Mucosa of descending colon (tissue), 3 donors: ENCODE measurements around the gene POU5F1. TPM values are rescaled to one million over a fixed set of nuclear protein-coding genes. Genes with fewer than 3 reads are reported as not detected.

Source experiments
- ATAC-seq: fragments of 200-7000 bp; cut with Tn5 transposase; one replicate; pipeline ENCODE4 v1.9.1; 2020; ENCODE audit warnings: mild to moderate bottlenecking, moderate library complexity
- DNase-seq, 3 donors: peaks; one replicate each; pipeline ENCODE4 v3.0.0-alpha.2; 2020
- H3K36me3 ChIP-seq: fragments of 200-600 bp; one replicate; pipeline ENCODE4 v1.8.0; 2021; ENCODE audit warnings: low read depth, mild to moderate bottlenecking
- H3K4me1 ChIP-seq: fragments of 200-600 bp; one replicate; pipeline ENCODE4 v1.8.0; 2021; ENCODE audit warnings: low read depth, mild to moderate bottlenecking
- H3K4me3 ChIP-seq: fragments of 200-600 bp; one replicate; pipeline ENCODE4 v1.8.0; 2021; ENCODE audit warnings: mild to moderate bottlenecking
- H3K9me3 ChIP-seq: fragments of 200-600 bp; one replicate; pipeline ENCODE4 v1.8.0; 2021; ENCODE audit warnings: mild to moderate bottlenecking
- intact Hi-C, 2 donors: fragments of 100-400 bp; cut with DNase I in 1 of 2; cut with micrococcal nuclease in 1 of 2; formaldehyde crosslinking; loops; one replicate each; pipeline versions ENCODE4 v1.11.0 to v1.11.1; 2022; cut with DNase I, micrococcal nuclease
- total RNA-seq, 3 donors: library from RNA; stranded (reverse); fragmentation: NEBNext Ultra II Directional in 2 of 3; extraction: Animal tissue kit (Norgen Biotek cat#: 25700) in 2 of 3; gene quantifications; one replicate each; pipeline versions ENCODE4 v1.2.1 to v1.2.4, GENCODE V29; 2021 to 2023
- TF ChIP-seq, protein P1 (sequence below): fragments of 200-600 bp; IDR thresholded peaks from one replicate; pipeline ENCODE4 v1.8.0; 2022; ENCODE audit warnings: antibody characterized with exemption, mild to moderate bottlenecking
- donor health status: DM: no; HTN: no; CAD: no; lungs with moderate emphysema.
- donor health status: DM: no; HTN: no; CAD: no.
- donor health status: DM: no; HTN: yes; CAD: no.

The POU5F1 gene
- total RNA-seq, 3 donors from 2014 or later = 2.1 to 5.8 (median 3.4) TPM

DNA sequence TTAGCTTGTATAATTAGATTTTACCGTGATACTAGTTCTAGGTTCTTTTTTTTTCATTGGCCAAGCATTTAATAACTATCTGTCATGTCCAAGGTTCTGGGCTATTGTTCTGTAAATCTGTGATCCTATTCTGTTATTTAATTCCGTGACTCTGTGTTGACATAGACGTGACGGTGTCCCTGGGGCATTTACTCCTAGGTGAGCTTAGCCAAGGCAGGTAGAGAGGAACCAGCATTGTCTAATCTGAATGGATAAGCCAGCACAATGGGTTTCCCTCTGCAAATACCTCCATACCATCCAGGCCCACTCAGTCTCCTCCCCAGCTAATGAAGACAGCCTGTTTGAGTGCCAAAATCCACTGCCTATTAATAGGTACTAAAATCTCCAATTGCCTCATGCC is 41.4 kb downstream of the POU5F1 start:
- ATAC-seq = no peak

DNA sequence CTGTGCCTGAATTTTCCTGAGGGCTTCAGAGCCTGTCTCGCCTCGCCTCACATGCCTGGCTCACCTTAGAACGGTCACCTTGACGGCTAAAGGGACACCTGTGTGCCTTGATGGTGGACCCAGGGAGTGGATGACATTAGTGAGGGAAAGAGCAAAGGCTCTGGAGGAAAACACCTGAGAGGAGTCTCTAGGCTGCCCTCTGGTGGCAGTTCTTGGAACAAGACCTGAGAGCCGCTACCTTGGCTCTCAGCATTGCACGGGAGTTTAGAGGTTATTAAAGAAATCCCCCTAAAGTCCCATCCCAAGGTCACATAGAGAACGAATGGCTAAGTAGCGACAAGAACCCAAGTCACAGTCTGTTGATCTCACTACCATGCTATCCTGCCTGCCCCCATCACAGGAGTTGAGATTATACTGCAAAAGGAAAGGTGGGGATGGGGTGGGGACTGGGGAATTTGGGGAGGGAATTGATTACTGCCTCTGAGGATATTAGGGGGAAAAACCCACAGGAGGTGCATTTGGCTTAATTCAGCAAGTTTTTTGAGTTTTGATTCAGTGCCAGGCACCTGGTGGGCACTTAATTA is 42.3 kb downstream of the POU5F1 start:
- H3K4me3 ChIP-seq = no peak overlapping the region
- no peaks in the 10 kb centered on the region for H3K9me3 ChIP-seq
- peak; percentile 81 for ATAC-seq
- intact Hi-C loops = no loop called here
- DNase-seq = peak in 2 of 3 donors; percentile 78 to 92
- peaks cover 6% of the 10 kb centered on the region for H3K4me1 ChIP-seq
- TF ChIP-seq, protein P1, sequence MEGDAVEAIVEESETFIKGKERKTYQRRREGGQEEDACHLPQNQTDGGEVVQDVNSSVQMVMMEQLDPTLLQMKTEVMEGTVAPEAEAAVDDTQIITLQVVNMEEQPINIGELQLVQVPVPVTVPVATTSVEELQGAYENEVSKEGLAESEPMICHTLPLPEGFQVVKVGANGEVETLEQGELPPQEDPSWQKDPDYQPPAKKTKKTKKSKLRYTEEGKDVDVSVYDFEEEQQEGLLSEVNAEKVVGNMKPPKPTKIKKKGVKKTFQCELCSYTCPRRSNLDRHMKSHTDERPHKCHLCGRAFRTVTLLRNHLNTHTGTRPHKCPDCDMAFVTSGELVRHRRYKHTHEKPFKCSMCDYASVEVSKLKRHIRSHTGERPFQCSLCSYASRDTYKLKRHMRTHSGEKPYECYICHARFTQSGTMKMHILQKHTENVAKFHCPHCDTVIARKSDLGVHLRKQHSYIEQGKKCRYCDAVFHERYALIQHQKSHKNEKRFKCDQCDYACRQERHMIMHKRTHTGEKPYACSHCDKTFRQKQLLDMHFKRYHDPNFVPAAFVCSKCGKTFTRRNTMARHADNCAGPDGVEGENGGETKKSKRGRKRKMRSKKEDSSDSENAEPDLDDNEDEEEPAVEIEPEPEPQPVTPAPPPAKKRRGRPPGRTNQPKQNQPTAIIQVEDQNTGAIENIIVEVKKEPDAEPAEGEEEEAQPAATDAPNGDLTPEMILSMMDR = peak; percentile 73
- H3K36me3 ChIP-seq = no peaks in the 10 kb centered on the region

More for the DNA sequence above, 41.4 kb downstream of the POU5F1 start:
- Histone ChIP-seq H3K36me3 (no peaks in the 10 kb centered on the region), H3K9me3 (no peaks in the 10 kb centered on the region), H3K4me3 (no peak overlapping the region), H3K4me1 (peaks cover 6% of the 10 kb centered on the region)
- intact Hi-C loops = no loop called here
- DNase-seq = no peak
- TF ChIP-seq, protein P1 = no peak

DNA sequence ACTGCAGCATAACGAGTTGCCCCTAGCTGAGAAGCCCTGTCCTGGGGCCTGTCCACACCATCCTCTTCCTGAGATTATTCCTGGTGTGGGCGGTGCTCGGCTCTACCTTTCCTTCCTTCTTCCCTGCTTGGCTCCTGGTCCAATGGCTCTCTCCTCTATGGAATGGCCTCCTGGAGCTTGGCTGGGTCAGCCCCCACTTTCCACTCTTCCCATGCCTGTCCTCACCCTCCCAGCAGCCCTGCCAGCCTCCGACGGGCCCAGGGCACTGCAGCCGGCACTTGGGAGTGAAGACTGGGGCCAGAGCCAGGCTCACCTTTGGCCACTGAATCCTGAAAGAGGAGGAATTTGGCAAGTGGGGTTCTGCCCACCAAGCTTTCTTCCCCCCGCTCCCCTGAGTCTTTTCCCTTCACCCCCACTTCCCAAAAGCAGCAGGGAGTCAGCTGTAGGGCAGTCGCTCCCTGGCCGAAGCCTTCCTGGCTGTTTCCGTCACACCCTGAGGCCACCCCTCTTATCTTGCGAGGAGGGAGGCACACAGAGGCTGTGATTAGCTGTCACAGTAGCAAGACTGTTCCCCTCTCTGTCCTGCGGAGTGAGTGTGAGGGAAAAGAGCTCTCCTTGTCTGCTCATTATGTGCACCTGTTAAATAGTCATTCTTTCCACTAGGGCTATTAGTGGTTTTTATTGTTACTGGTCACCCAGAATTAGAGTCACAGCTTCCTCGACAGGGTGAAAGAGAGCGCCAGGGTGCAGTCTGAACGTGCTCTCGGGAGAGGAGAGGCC is 43.9 kb downstream of the POU5F1 start:
- H3K36me3 ChIP-seq = no peaks in the 10 kb centered on the region
- H3K4me1 ChIP-seq = peaks cover 15% of the 10 kb centered on the region
- no peaks in the 10 kb centered on the region for H3K9me3 ChIP-seq
- TF ChIP-seq, protein P1 = no peak
- no peak overlapping the region for H3K4me3 ChIP-seq
- ATAC-seq (peak; percentile 60), DNase-seq (no peak)
- intact Hi-C loops = no loop called here

DNA sequence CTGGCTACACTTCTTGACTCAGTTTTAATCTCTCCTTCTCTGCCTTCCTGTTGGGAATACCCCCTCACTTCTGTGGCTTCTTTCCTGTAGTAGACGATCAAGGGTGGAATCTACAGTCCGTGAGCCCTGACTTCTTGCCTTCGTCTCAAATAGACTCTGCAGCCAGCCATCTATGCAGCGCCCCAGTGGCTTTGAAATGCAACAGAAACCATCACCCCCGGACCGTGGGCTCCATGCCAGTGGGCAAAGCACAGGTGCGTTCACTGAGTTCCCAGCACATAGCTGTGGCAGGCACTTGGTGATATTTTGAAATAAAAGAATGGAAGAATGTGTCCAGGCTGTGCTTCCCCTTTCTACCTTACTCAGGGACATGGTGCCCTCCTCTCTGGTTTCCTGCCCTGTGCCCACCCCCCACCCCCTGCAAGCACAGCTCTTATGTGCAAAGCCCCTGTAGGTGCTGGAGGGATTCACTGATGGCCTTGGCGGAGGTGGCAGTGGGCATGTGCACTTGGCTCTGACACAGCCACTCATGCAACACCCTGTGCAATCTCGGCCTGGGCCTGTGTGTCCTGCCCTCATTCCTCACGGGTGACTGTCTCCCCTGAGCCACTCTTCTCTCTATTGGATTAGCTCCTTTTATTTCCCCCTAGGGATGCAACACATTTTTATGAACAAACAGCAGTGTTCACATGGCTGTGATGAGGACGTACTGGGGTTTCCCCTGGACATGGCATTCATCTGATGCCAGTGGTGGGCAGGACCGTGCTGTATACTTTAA is 44.7 kb downstream of the POU5F1 start:
- Histone ChIP-seq H3K4me3 (no peak overlapping the region), H3K36me3 (no peaks in the 10 kb centered on the region), H3K9me3 (no peaks in the 10 kb centered on the region), H3K4me1 (peaks cover 15% of the 10 kb centered on the region)
- intact Hi-C loops = no loop called here
- no peak for DNase-seq
- ATAC-seq = no peak
- TF ChIP-seq, protein P1 = no peak

DNA sequence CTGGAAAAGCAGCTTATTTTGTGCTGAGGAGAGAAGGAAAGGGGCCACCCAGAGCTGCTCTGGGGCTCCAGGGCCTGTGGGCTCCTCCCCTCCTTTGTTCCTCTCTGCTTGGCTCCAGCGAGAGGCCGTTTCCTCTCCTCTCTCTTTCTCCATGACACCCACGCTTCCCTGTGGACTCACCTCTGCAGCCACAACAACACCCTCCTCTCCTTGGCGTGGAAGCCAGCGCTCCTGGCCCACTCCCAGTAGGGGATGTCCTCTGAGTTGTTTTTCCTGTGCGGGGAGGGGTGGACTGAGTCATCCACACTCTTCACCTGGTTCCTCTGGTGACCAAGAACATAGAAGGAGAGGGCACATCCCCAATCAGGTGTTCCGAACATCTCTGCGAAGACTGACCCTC is 45.3 kb downstream of the POU5F1 start:
- Histone ChIP-seq H3K9me3 (no peaks in the 10 kb centered on the region), H3K4me3 (no peak overlapping the region), H3K4me1 (peaks cover 15% of the 10 kb centered on the region), H3K36me3 (no peaks in the 10 kb centered on the region)
- ATAC-seq (no peak), DNase-seq (no peak)
- TF ChIP-seq, protein P1 = no peak
- intact Hi-C loops = no loop called here
